Measurements from ENCODE around the gene GRIK4.

The GRIK4 gene

GRCh38 chr11:120816711-120817110, 305.2 kb downstream of the GRIK4 start:
- Histone ChIP-seq H3K4me3 (ENCODE audit: low read depth in 1 of 2, low read length in 2 of 2) (no peak overlapping the region), H3K27me3 (ENCODE audit: control insufficient read depth in 1 of 2, insufficient read depth in 2 of 2, low read length in 2 of 2) (no peaks in the 10 kb centered on the region), H3K27ac (ENCODE audit: low read depth, low read length) (no peak overlapping the region), H3K4me1 (ENCODE audit: insufficient read depth, low read length) (no peaks in the 10 kb centered on the region), H3K9ac (ENCODE audit: low read length) (no peak overlapping the region), H3K9me3 (ENCODE audit: low read length) (no peaks in the 10 kb centered on the region), H3K36me3 (ENCODE audit: insufficient read depth, low read length) (no peaks in the 10 kb centered on the region)

DNA sequence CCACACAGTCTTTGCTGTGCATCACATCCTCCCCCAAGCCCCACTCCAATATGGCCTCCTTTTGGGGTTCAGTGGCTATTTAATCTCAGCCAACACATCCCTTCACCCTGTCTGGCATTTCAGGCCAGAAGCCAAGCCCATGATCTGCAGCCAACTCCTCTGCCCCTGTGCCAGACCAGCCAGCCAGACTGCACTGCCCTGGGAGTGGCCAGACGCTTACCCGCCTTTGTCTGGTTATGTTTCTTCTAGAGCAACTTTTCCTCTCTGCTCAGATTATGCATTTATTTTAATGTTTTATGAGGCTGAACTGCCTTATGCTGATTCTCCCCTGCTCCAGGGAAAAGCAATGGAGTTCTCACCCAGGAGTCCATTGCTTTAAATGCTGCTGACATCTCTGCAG, 305.6 kb downstream of the GRIK4 start:
- no peaks in the 10 kb centered on the region for H3K36me3 ChIP-seq (ENCODE audit: insufficient read depth, low read length)
- no peak overlapping the region for H3K4me3 ChIP-seq (ENCODE audit: low read depth in 1 of 2, low read length in 2 of 2)
- no peak overlapping the region for H3K27ac ChIP-seq (ENCODE audit: low read depth, low read length)
- H3K27me3 ChIP-seq (ENCODE audit: control insufficient read depth in 1 of 2, insufficient read depth in 2 of 2, low read length in 2 of 2): no peaks in the 10 kb centered on the region
- H3K4me1 ChIP-seq (ENCODE audit: insufficient read depth, low read length): no peaks in the 10 kb centered on the region
- H3K9ac ChIP-seq (ENCODE audit: low read length): no peak overlapping the region
- no peaks in the 10 kb centered on the region for H3K9me3 ChIP-seq (ENCODE audit: low read length)

- Histone ChIP-seq H3K36me3 (ENCODE audit: insufficient read depth, low read length) (no peaks in the 10 kb centered on the region), H3K4me1 (ENCODE audit: insufficient read depth, low read length) (no peaks in the 10 kb centered on the region), H3K27me3 (ENCODE audit: control insufficient read depth in 1 of 2, insufficient read depth in 2 of 2, low read length in 2 of 2) (no peaks in the 10 kb centered on the region), H3K9ac (ENCODE audit: low read length) (no peak overlapping the region), H3K27ac (ENCODE audit: low read depth, low read length) (no peak overlapping the region), H3K4me3 (ENCODE audit: low read depth in 1 of 2, low read length in 2 of 2) (no peak overlapping the region), H3K9me3 (ENCODE audit: low read length) (no peaks in the 10 kb centered on the region)
These were observed 306.5 kb downstream of the GRIK4 start for GRCh38 chr11:120818097-120818496.

- Histone ChIP-seq H3K4me1 (ENCODE audit: insufficient read depth, low read length) (no peaks in the 10 kb centered on the region), H3K4me3 (ENCODE audit: low read depth in 1 of 2, low read length in 2 of 2) (no peak overlapping the region), H3K9ac (ENCODE audit: low read length) (no peak overlapping the region), H3K27ac (ENCODE audit: low read depth, low read length) (no peak overlapping the region), H3K9me3 (ENCODE audit: low read length) (no peaks in the 10 kb centered on the region), H3K27me3 (ENCODE audit: control insufficient read depth in 1 of 2, insufficient read depth in 2 of 2, low read length in 2 of 2) (no peaks in the 10 kb centered on the region), H3K36me3 (ENCODE audit: insufficient read depth, low read length) (no peaks in the 10 kb centered on the region)
These were observed 307.5 kb downstream of the GRIK4 start for GRCh38 chr11:120819003-120819402.

DNA sequence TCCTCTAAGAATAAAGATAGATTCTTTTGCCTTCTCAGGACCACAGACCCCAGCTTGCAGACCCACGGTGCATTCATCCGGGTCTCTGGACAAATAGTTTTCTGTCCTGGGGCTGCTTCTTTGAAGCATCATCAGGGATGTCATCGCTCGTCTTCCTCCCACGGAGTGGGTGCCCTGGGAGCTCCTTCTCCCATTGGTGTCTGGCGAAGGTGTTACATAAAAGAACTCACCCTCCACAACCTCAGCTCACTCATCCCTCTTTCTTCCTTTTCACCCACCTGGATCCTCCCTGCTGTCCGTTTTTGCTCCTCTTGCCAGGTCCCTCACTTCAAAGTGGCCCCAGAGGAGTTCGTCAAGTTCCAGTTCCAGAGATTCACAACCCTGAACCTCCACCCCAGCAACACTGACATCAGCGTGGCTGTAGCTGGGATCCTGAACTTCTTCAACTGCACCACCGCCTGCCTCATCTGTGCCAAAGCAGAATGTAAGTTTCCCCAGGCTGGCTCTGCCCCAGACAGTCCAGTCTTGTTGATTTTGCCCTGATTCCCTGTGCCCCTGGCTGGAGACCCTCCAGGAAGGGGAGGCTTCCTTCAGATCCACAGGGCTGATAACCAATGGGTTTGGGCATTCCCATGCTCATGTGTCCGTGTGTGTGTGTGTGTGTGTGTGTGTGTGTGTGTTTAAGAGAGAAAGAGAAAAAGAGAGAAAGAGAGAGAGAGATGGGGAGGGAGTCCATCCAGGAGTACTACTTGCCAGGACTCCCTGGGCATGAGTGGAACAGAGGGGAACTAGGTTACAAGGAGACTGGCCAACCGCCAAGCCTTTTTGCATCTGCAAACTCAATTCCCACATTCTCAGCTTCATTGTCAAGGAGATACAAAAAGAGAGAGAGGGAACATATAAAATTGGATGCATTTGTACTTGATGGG, 308.2 kb downstream of the GRIK4 start:
- H3K27me3 ChIP-seq (ENCODE audit: control insufficient read depth in 1 of 2, insufficient read depth in 2 of 2, low read length in 2 of 2): no peaks in the 10 kb centered on the region
- no peaks in the 10 kb centered on the region for H3K36me3 ChIP-seq (ENCODE audit: insufficient read depth, low read length)
- no peaks in the 10 kb centered on the region for H3K9me3 ChIP-seq (ENCODE audit: low read length)
- no peak overlapping the region for H3K4me3 ChIP-seq (ENCODE audit: low read depth in 1 of 2, low read length in 2 of 2)
- no peak overlapping the region for H3K27ac ChIP-seq (ENCODE audit: low read depth, low read length)
- H3K4me1 ChIP-seq (ENCODE audit: insufficient read depth, low read length): no peaks in the 10 kb centered on the region
- no peak overlapping the region for H3K9ac ChIP-seq (ENCODE audit: low read length)

DNA sequence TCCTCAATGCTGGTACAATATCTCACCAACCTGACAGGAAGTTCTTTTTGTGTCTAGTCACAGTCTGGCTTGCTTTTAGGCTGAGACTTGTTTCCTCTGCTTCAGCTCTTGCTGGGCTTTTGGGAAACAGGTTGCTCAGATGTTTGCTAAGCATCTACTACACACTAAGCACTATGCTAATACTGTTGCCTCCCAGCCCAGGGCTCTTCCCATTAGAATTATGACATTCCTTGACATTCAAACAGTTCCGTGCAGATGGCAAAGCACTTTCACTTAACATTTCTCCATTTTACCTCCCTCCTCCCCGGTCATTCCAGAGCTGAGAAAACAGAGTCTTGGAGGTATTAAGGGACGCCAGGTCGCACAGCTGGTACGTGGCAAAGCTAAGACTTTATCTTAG, 311.6 kb downstream of the GRIK4 start:
- no peaks in the 10 kb centered on the region for H3K27me3 ChIP-seq (ENCODE audit: control insufficient read depth in 1 of 2, insufficient read depth in 2 of 2, low read length in 2 of 2)

GRCh38 chr11:120824242-120824641, 312.7 kb downstream of the GRIK4 start:
- Histone ChIP-seq H3K9ac (ENCODE audit: low read length) (no peak overlapping the region), H3K36me3 (ENCODE audit: insufficient read depth, low read length) (no peaks in the 10 kb centered on the region), H3K4me3 (ENCODE audit: low read depth in 1 of 2, low read length in 2 of 2) (no peak overlapping the region), H3K9me3 (ENCODE audit: low read length) (no peaks in the 10 kb centered on the region), H3K4me1 (ENCODE audit: insufficient read depth, low read length) (no peaks in the 10 kb centered on the region), H3K27me3 (ENCODE audit: control insufficient read depth in 1 of 2, insufficient read depth in 2 of 2, low read length in 2 of 2) (no peaks in the 10 kb centered on the region), H3K27ac (ENCODE audit: low read depth, low read length) (no peak overlapping the region)

More for the DNA sequence above, 311.6 kb downstream of the GRIK4 start:
- no peaks in the 10 kb centered on the region for H3K36me3 ChIP-seq (ENCODE audit: insufficient read depth, low read length)
- no peaks in the 10 kb centered on the region for H3K4me1 ChIP-seq (ENCODE audit: insufficient read depth, low read length)
- no peaks in the 10 kb centered on the region for H3K9me3 ChIP-seq (ENCODE audit: low read length)
- H3K9ac ChIP-seq (ENCODE audit: low read length): no peak overlapping the region
- no peak overlapping the region for H3K4me3 ChIP-seq (ENCODE audit: low read depth in 1 of 2, low read length in 2 of 2)
- H3K27ac ChIP-seq (ENCODE audit: low read depth, low read length): no peak overlapping the region

GRCh38 chr11:120827198-120827597, 315.6 kb downstream of the GRIK4 start:
- H3K4me1 ChIP-seq (ENCODE audit: insufficient read depth, low read length): no peaks in the 10 kb centered on the region
- no peak overlapping the region for H3K9ac ChIP-seq (ENCODE audit: low read length)
- no peak overlapping the region for H3K27ac ChIP-seq (ENCODE audit: low read depth, low read length)
- H3K36me3 ChIP-seq (ENCODE audit: insufficient read depth, low read length): no peaks in the 10 kb centered on the region
- no peak overlapping the region for H3K4me3 ChIP-seq (ENCODE audit: low read depth in 1 of 2, low read length in 2 of 2)
- peaks cover 0 to 3% of the 10 kb centered on the region in 2 donors for H3K27me3 ChIP-seq (ENCODE audit: control insufficient read depth in 1 of 2, insufficient read depth in 2 of 2, low read length in 2 of 2)
- H3K9me3 ChIP-seq (ENCODE audit: low read length): no peaks in the 10 kb centered on the region

DNA sequence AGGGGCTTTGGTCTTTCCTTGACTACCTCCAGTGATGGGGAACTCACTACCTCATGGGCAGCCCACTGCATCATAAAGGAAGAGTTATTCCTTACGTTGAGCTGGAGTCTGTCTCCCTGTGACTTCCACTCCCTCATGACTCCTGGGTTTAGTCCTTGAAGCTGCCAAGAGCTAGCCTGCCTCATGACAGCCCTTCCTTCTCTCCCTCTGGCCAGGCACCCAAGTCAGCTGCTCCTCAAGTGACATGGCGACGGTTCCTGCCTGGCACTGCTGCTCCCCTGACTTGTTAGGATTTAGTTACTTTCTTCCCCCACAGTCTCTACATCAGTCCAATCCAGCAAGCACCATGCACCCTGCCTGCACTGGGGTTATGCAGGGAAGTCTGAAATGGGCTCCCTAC, 316.3 kb downstream of the GRIK4 start:
- no peaks in the 10 kb centered on the region for H3K36me3 ChIP-seq (ENCODE audit: insufficient read depth, low read length)
- peaks cover 0 to 3% of the 10 kb centered on the region in 2 donors for H3K27me3 ChIP-seq (ENCODE audit: control insufficient read depth in 1 of 2, insufficient read depth in 2 of 2, low read length in 2 of 2)
- H3K9me3 ChIP-seq (ENCODE audit: low read length): no peaks in the 10 kb centered on the region
- no peak overlapping the region for H3K4me3 ChIP-seq (ENCODE audit: low read depth in 1 of 2, low read length in 2 of 2)
- no peak overlapping the region for H3K9ac ChIP-seq (ENCODE audit: low read length)
- no peaks in the 10 kb centered on the region for H3K4me1 ChIP-seq (ENCODE audit: insufficient read depth, low read length)
- H3K27ac ChIP-seq (ENCODE audit: low read depth, low read length): no peak overlapping the region

DNA sequence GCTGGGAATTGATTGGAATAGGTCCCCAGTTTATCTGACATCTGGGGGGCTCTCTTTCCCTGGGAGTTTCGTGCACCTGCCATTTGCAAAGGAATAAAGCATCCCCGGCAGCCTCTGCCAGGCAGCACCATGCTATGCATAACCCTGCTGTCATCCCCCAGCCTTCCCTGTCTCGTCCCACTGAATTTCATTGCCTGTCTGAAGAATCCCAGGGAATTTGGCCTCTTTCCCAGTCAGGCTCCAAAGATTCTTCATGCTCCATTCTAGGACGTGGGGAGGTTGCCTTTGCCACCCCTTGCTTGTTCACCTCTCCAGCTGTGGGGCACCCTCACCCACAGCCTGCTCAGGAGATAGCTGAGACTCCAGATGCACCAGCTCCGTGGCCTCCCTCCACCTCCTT, 317.3 kb downstream of the GRIK4 start:
- Histone ChIP-seq H3K36me3 (ENCODE audit: insufficient read depth, low read length) (no peaks in the 10 kb centered on the region), H3K9me3 (ENCODE audit: low read length) (no peaks in the 10 kb centered on the region), H3K4me1 (ENCODE audit: insufficient read depth, low read length) (no peaks in the 10 kb centered on the region), H3K27me3 (ENCODE audit: control insufficient read depth in 1 of 2, insufficient read depth in 2 of 2, low read length in 2 of 2) (peaks cover 0 to 3% of the 10 kb centered on the region in 2 donors), H3K9ac (ENCODE audit: low read length) (no peak overlapping the region), H3K27ac (ENCODE audit: low read depth, low read length) (no peak overlapping the region), H3K4me3 (ENCODE audit: low read depth in 1 of 2, low read length in 2 of 2) (no peak overlapping the region)

DNA sequence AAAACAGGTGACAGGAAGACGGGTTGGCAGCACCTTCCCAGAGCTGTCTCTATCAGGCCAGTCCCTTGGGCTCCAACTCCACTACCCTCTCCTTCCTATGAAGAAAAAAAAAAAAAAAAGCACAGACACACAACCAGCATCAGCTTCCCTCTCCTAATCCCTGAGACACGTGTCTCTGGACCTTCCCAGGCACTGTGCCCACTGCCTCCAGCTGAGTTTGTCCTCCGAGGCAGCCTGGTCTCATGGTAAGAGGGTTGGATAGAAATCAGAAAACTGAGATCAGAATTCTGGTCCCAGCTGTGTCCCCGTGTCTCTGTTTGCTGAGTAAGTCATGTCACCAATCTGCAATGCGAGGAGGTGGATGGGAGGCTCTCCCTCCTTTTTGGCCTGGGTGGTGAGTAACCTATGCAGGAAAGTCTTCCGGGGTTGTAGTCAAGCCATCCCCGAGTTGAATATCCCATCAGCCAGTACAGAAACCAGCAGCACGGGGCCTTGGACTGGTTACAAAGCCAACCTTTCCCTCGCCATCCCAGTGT, 318.6 kb downstream of the GRIK4 start:
- no peak overlapping the region for H3K4me3 ChIP-seq (ENCODE audit: low read depth in 1 of 2, low read length in 2 of 2)
- H3K9me3 ChIP-seq (ENCODE audit: low read length): no peaks in the 10 kb centered on the region
- H3K9ac ChIP-seq (ENCODE audit: low read length): no peak overlapping the region
- no peaks in the 10 kb centered on the region for H3K36me3 ChIP-seq (ENCODE audit: insufficient read depth, low read length)
- no peaks in the 10 kb centered on the region for H3K4me1 ChIP-seq (ENCODE audit: insufficient read depth, low read length)
- peaks cover 0 to 3% of the 10 kb centered on the region in 2 donors for H3K27me3 ChIP-seq (ENCODE audit: control insufficient read depth in 1 of 2, insufficient read depth in 2 of 2, low read length in 2 of 2)
- H3K27ac ChIP-seq (ENCODE audit: low read depth, low read length): no peak overlapping the region
